HepG2 (cell line): Measurements from ENCODE around the gene CLCN2. TPM values are rescaled to one million over a fixed set of nuclear protein-coding genes. Genes with fewer than 3 reads are reported as not detected.

Experiments used
- CREB1 ChIP-seq, 2 experiments: fragments of 450-650 bp in 1 of 2; IDR thresholded peaks; 2 replicates each; pipeline ENCODE4 v1.6.1; 2016 to 2017; ENCODE audit warnings: control low read depth in 1 of 2, mild to moderate bottlenecking in 1 of 2, missing compliant biosample characterization in 1 of 2, missing genetic modification characterization in 1 of 2
- GFI1 ChIP-seq: sonication (generic); formaldehyde crosslinking; IDR thresholded peaks from 2 replicates; pipeline ENCODE4 v1.5.0; 2020; ENCODE audit warnings: missing genetic modification reagents, mild to moderate bottlenecking, borderline replicate concordance
- KMT2A ChIP-seq: sonication (generic); formaldehyde crosslinking; IDR thresholded peaks from 2 replicates; pipeline ENCODE4 v1.4.0; 2020; ENCODE audit warnings: missing genetic modification reagents
- NR2C2 ChIP-seq: sonication (generic); formaldehyde crosslinking; IDR thresholded peaks from 2 replicates; pipeline ENCODE4 v1.4.0; 2020; ENCODE audit warnings: missing genetic modification reagents, mild to moderate bottlenecking, moderate library complexity, borderline replicate concordance
- PHF21A ChIP-seq: sonication (generic); formaldehyde crosslinking; IDR thresholded peaks from 2 replicates; pipeline ENCODE4 v1.5.0; 2020; ENCODE audit warnings: mild to moderate bottlenecking, missing genetic modification reagents
- RBM39 ChIP-seq: fragments of 200-400 bp; formaldehyde crosslinking; IDR thresholded peaks from one replicate; pipeline ENCODE4 v1.6.1; 2018; ENCODE audit warnings: antibody characterized with exemption, mild to moderate bottlenecking, low read depth, low read length; ENCODE audit not compliant: poor library complexity, severe bottlenecking
- SKI ChIP-seq: fragments of 450-650 bp; IDR thresholded peaks from one replicate; pipeline ENCODE4 v1.6.1; 2018; ENCODE audit warnings: mild to moderate bottlenecking; ENCODE audit not compliant: partially characterized antibody
- ZFYVE20 ChIP-seq: sonication (generic); formaldehyde crosslinking; IDR thresholded peaks from 2 replicates; pipeline ENCODE4 v1.8.0; 2023; ENCODE audit warnings: low read depth, mild to moderate bottlenecking, moderate library complexity, missing genetic modification reagents, borderline replicate concordance
- ZNF138 ChIP-seq: sonication (generic); formaldehyde crosslinking; IDR thresholded peaks from 2 replicates; pipeline ENCODE4 v1.5.0; 2020; ENCODE audit warnings: mild to moderate bottlenecking, low read depth, missing genetic modification reagents
- ZNF274 ChIP-seq: sonication (generic); formaldehyde crosslinking; IDR thresholded peaks from 2 replicates; pipeline ENCODE4 v1.5.1; 2020; ENCODE audit warnings: mild to moderate bottlenecking, missing genetic modification reagents
- ZNF496 ChIP-seq: sonication (generic); formaldehyde crosslinking; IDR thresholded peaks from 2 replicates; pipeline ENCODE4 v1.8.1; 2023; ENCODE audit warnings: mild to moderate bottlenecking, moderate library complexity, missing genetic modification reagents; ENCODE audit not compliant: insufficient replicate concordance
- ZNF766 ChIP-seq: sonication (generic); formaldehyde crosslinking; IDR thresholded peaks from 2 replicates; pipeline ENCODE4 v1.5.0; 2020; ENCODE audit warnings: missing genetic modification reagents, borderline replicate concordance
- ZSCAN20 ChIP-seq: sonication (generic); formaldehyde crosslinking; IDR thresholded peaks from 2 replicates; pipeline ENCODE4 v1.4.0; 2020; ENCODE audit warnings: missing genetic modification reagents, mild to moderate bottlenecking, borderline replicate concordance
- polyA plus RNA-seq, 8 experiments: library from polyadenylated mRNA; depleted of rRNA in 3 of 8; stranded (reverse) in 7 of 8; unstranded in 1 of 8; fragments of >200 nt; fragmentation: Illumina TruSeq in 4 of 8; extraction: Trizol in 4 of 8; gene quantifications; 2 replicates each; pipeline versions ENCODE4 v1.2.1 to v1.2.3, GENCODE V29; 2011 to 2016; ENCODE audit warnings: low read depth in 4 of 8, missing spikeins in 1 of 8, mixed read lengths in 1 of 8; ENCODE audit not compliant: insufficient read depth in 1 of 8
- total RNA-seq, 5 experiments: library from RNA; depleted of rRNA; stranded (reverse); fragments of >200 nt; fragmentation: Illumina TruSeq; extraction: Trizol; gene quantifications; 2 replicates each; pipeline ENCODE4 v1.2.3, GENCODE V29; 2016; ENCODE audit warnings: low read depth in 1 of 5
- TF ChIP-seq, protein P1 (sequence below): sonication (generic); formaldehyde crosslinking; IDR thresholded peaks from 2 replicates; pipeline ENCODE4 v1.9.0; 2021; ENCODE audit warnings: missing genetic modification reagents, mild to moderate bottlenecking, borderline replicate concordance
- TF ChIP-seq, protein P2 (sequence below): sonication (generic); formaldehyde crosslinking; IDR thresholded peaks from 2 replicates; pipeline ENCODE4 v1.4.0; 2020; ENCODE audit warnings: mild to moderate bottlenecking, missing genetic modification reagents
- TF ChIP-seq, protein P3 (sequence below): sonication (generic); formaldehyde crosslinking; conservative IDR thresholded peaks from 2 replicates; pipeline ENCODE4 v1.5.0; 2020; ENCODE audit warnings: missing genetic modification reagents
- TF ChIP-seq, protein P4 (sequence below): sonication (generic); formaldehyde crosslinking; IDR thresholded peaks from 2 replicates; pipeline ENCODE4 v1.4.0; 2020; ENCODE audit warnings: low read depth, missing genetic modification reagents
- TF ChIP-seq, protein P5 (sequence below): sonication (generic); formaldehyde crosslinking; IDR thresholded peaks from 2 replicates; pipeline ENCODE4 v1.4.0; 2020; ENCODE audit warnings: missing genetic modification reagents

Gene CLCN2
- total and polyA plus RNA-seq, 2 of the 13 experiments (the other 11 are each of a cell fraction or from before 2014, with no cell fraction given), result 11.4 to 13.5 TPM

DNA sequence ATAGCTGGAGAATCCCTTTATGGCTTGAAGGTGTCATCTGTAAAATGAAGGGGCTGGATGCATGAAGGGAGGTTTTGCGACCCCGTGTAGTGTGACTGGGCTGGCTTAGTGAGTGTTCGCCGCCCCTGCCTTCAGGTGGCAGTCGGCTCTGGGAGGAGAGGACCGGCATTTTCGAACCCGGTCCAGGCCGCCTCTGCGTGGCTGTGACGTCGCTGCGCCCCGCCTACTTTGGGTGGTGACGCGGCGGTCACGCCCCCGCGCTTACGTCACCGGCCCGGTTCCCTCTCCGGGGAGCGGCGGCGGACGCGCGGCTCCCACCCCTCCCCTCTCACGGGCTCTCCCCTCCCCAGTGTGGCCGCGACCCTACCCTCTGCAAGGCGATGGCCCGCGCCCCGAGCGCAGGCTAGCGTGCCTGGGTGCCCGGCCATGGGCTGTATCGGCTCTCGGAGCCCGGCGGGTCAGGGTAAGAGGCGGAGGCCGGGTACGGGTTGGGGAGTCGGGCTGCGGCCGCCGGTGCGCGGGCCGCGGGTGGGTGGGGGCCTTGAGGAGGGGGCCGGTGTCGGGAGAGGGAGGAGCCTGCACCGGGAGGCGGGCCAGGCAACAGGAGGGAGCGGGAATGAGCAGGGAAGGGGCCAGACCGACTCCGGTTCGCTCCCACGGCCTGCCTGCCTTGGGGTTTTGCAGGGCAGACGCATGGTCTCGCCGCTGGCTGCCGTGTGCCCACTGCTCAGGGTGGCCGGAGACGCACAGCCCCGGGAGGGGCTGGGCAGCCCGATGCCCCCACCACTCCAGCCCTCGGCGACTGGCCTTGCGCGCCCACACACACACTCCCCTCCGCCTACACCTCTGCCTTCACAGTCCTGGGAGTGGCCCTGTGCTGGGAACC is 25.5 kb downstream of the CLCN2 start (continued):
- TF ChIP-seq, protein P1, sequence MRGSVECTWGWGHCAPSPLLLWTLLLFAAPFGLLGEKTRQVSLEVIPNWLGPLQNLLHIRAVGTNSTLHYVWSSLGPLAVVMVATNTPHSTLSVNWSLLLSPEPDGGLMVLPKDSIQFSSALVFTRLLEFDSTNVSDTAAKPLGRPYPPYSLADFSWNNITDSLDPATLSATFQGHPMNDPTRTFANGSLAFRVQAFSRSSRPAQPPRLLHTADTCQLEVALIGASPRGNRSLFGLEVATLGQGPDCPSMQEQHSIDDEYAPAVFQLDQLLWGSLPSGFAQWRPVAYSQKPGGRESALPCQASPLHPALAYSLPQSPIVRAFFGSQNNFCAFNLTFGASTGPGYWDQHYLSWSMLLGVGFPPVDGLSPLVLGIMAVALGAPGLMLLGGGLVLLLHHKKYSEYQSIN, result no peak
- TF ChIP-seq, protein P2, sequence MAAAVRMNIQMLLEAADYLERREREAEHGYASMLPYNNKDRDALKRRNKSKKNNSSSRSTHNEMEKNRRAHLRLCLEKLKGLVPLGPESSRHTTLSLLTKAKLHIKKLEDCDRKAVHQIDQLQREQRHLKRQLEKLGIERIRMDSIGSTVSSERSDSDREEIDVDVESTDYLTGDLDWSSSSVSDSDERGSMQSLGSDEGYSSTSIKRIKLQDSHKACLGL (CRISPR knock-in tag), result peak; percentile 55; the same call in 1 of the 2 replicates
- no peak for TF ChIP-seq GFI1 (CRISPR knock-in tag)
- TF ChIP-seq, protein P3, sequence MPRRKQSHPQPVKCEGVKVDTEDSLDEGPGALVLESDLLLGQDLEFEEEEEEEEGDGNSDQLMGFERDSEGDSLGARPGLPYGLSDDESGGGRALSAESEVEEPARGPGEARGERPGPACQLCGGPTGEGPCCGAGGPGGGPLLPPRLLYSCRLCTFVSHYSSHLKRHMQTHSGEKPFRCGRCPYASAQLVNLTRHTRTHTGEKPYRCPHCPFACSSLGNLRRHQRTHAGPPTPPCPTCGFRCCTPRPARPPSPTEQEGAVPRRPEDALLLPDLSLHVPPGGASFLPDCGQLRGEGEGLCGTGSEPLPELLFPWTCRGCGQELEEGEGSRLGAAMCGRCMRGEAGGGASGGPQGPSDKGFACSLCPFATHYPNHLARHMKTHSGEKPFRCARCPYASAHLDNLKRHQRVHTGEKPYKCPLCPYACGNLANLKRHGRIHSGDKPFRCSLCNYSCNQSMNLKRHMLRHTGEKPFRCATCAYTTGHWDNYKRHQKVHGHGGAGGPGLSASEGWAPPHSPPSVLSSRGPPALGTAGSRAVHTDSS (CRISPR knock-in tag), result no peak
- TF ChIP-seq RBM39, result no peak
- TF ChIP-seq, protein P4, sequence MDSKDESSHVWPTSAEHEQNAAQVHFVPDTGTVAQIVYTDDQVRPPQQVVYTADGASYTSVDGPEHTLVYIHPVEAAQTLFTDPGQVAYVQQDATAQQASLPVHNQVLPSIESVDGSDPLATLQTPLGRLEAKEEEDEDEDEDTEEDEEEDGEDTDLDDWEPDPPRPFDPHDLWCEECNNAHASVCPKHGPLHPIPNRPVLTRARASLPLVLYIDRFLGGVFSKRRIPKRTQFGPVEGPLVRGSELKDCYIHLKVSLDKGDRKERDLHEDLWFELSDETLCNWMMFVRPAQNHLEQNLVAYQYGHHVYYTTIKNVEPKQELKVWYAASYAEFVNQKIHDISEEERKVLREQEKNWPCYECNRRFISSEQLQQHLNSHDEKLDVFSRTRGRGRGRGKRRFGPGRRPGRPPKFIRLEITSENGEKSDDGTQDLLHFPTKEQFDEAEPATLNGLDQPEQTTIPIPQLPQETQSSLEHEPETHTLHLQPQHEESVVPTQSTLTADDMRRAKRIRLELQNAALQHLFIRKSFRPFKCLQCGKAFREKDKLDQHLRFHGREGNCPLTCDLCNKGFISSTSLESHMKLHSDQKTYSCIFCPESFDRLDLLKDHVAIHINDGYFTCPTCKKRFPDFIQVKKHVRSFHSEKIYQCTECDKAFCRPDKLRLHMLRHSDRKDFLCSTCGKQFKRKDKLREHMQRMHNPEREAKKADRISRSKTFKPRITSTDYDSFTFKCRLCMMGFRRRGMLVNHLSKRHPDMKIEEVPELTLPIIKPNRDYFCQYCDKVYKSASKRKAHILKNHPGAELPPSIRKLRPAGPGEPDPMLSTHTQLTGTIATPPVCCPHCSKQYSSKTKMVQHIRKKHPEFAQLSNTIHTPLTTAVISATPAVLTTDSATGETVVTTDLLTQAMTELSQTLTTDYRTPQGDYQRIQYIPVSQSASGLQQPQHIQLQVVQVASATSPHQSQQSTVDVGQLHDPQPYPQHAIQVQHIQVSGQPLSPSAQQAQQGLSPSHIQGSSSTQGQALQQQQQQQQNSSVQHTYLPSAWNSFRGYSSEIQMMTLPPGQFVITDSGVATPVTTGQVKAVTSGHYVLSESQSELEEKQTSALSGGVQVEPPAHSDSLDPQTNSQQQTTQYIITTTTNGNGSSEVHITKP (CRISPR knock-in tag), result no peak; the same call in 1 of the 2 replicates
- no peak for TF ChIP-seq ZFYVE20 (CRISPR knock-in tag)
- 0 out of 2 replicates have a peak, but pooled peaks have one; percentile 77 for TF ChIP-seq ZNF138
- TF ChIP-seq CREB1 (IDR thresholded peaks at IDR 0.05), result peak; percentile 99
- peak; percentile 92 for TF ChIP-seq CREB1 (CRISPR knock-in tag; IDR thresholded peaks at IDR 0.05)
- TF ChIP-seq SKI, result no peak
- no peak for TF ChIP-seq KMT2A
- peak; percentile 43; the same call in 1 of the 2 replicates for TF ChIP-seq NR2C2 (CRISPR knock-in tag)
- no peak for TF ChIP-seq PHF21A
- TF ChIP-seq ZSCAN20 (CRISPR knock-in tag), result no peak
- TF ChIP-seq ZNF766 (CRISPR knock-in tag), result no peak
- peak; percentile 81 for TF ChIP-seq ZNF274 (CRISPR knock-in tag)
- TF ChIP-seq, protein P5, sequence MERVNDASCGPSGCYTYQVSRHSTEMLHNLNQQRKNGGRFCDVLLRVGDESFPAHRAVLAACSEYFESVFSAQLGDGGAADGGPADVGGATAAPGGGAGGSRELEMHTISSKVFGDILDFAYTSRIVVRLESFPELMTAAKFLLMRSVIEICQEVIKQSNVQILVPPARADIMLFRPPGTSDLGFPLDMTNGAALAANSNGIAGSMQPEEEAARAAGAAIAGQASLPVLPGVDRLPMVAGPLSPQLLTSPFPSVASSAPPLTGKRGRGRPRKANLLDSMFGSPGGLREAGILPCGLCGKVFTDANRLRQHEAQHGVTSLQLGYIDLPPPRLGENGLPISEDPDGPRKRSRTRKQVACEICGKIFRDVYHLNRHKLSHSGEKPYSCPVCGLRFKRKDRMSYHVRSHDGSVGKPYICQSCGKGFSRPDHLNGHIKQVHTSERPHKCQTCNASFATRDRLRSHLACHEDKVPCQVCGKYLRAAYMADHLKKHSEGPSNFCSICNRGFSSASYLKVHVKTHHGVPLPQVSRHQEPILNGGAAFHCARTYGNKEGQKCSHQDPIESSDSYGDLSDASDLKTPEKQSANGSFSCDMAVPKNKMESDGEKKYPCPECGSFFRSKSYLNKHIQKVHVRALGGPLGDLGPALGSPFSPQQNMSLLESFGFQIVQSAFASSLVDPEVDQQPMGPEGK (CRISPR knock-in tag), result peak; percentile 63
- TF ChIP-seq ZNF496 (CRISPR knock-in tag), result no peak
